Fibroblast of lung (primary cell): ENCODE data around the gene JMJD7. TPM values are rescaled to one million over a fixed set of nuclear protein-coding genes. Genes with fewer than 3 reads are reported as not detected.

Source experiments
- DNase-seq, 2 donors: peaks; one replicate each; pipeline versions ENCODE4 v3.0.0 to v3.0.0-alpha.2; 2010; ENCODE audit warnings: low read depth in 2 of 2
- H2AFZ ChIP-seq: 2 replicates; pipeline ENCODE4 v1.5.1; 2012; ENCODE audit warnings: low read length, control low read depth, inconsistent platforms
- H3K27ac ChIP-seq: 2 replicates; pipeline ENCODE4 v1.5.1; 2011; ENCODE audit warnings: low read length, control low read depth; ENCODE audit not compliant: insufficient read depth
- H3K27me3 ChIP-seq: 2 replicates; pipeline ENCODE4 v1.5.1; 2011; ENCODE audit warnings: mild to moderate bottlenecking, low read length; ENCODE audit not compliant: control insufficient read depth, insufficient read depth
- H3K36me3 ChIP-seq: 2 replicates; pipeline ENCODE4 v1.5.1; 2011; ENCODE audit warnings: low read length; ENCODE audit not compliant: control insufficient read depth, insufficient read depth
- H3K4me1 ChIP-seq: 2 replicates; pipeline ENCODE4 v1.5.1; 2011; ENCODE audit warnings: low read length; ENCODE audit not compliant: control insufficient read depth, insufficient read depth; ENCODE audit errors: extremely low read depth
- H3K4me2 ChIP-seq: 2 replicates; pipeline ENCODE4 v1.5.1; 2011; ENCODE audit warnings: low read length, control low read depth; ENCODE audit not compliant: insufficient read depth; ENCODE audit errors: extremely low read depth
- H3K4me3 ChIP-seq, 4 experiments: fragments of 200-600 bp in 1 of 4; sonication (generic) in 1 of 4; replicated peaks in 1 of 4; 2 replicates each; pipeline ENCODE4 v1.5.1; 2011 to 2016; ENCODE audit warnings: low read length in 4 of 4, low read depth in 3 of 4, mild to moderate bottlenecking in 3 of 4, control low read depth in 2 of 4, inconsistent platforms in 1 of 4, mixed read lengths in 1 of 4; ENCODE audit not compliant: insufficient read depth in 1 of 4; ENCODE audit errors: control extremely low read depth in 1 of 4
- H3K79me2 ChIP-seq: 2 replicates; pipeline ENCODE4 v1.5.1; 2012; ENCODE audit warnings: mild to moderate bottlenecking, low read length, inconsistent platforms; ENCODE audit not compliant: control insufficient read depth, insufficient read depth
- H3K9ac ChIP-seq: 2 replicates; pipeline ENCODE4 v1.5.1; 2011; ENCODE audit warnings: mild to moderate bottlenecking, low read length, control low read depth; ENCODE audit not compliant: insufficient read depth
- H3K9me3 ChIP-seq: 2 replicates; pipeline ENCODE4 v1.5.1; 2012; ENCODE audit warnings: low read depth, low read length; ENCODE audit not compliant: control insufficient read depth, insufficient read depth
- H4K20me1 ChIP-seq: 2 replicates; pipeline ENCODE4 v1.5.1; 2011; ENCODE audit warnings: low read length; ENCODE audit not compliant: control insufficient read depth, insufficient read depth; ENCODE audit errors: extremely low read depth
- CTCF ChIP-seq, 2 donors: IDR thresholded peaks in 1 of 2; conservative IDR thresholded peaks in 1 of 2; 1 replicate in 1 of 2; 2 replicates in 1 of 2; pipeline ENCODE4 v1.5.1; 2011 to 2012; ENCODE audit warnings: low read length in 2 of 2, control low read depth in 1 of 2, inconsistent platforms in 1 of 2, low read depth in 1 of 2, mild to moderate bottlenecking in 1 of 2
- EZH2 ChIP-seq: IDR thresholded peaks from 2 replicates; pipeline ENCODE4 v1.5.1; 2012; ENCODE audit warnings: low read length, control low read depth, mild to moderate bottlenecking; ENCODE audit errors: missing control alignments
- polyA plus RNA-seq, 2 donors: library from polyadenylated mRNA; depleted of rRNA in 1 of 2; stranded (reverse) in 1 of 2; unstranded in 1 of 2; fragments of >200 nt; gene quantifications; 2 replicates each; pipeline ENCODE4 v1.2.1, GENCODE V29; 2011 to 2012; ENCODE audit warnings: missing spikeins in 1 of 2
- total RNA-seq: library from RNA; depleted of rRNA; stranded (reverse); fragments of >200 nt; gene quantifications from 2 replicates; pipeline ENCODE4 v1.2.1, GENCODE V29; 2014

Gene JMJD7
- total and polyA plus RNA-seq, 2 donors (not counting 1 experiment from before 2014, with no cell fraction given): 2.2 to 4.0 TPM

- Histone ChIP-seq H4K20me1 (no peaks in the 10 kb centered on the region), H3K4me3 (no peak overlapping the region), H3K79me2 (no peaks in the 10 kb centered on the region), H3K9me3 (no peaks in the 10 kb centered on the region), H2AFZ (no peak overlapping the region), H3K9ac (no peak overlapping the region), H3K4me1 (no peaks in the 10 kb centered on the region), H3K4me2 (no peak overlapping the region), H3K27me3 (no peaks in the 10 kb centered on the region), H3K36me3 (peaks cover 23% of the 10 kb centered on the region), H3K27ac (no peak overlapping the region)
- no peak for DNase-seq
- no peak for TF ChIP-seq CTCF (conservative IDR thresholded peaks at IDR 0.05 in 1 of 2, IDR thresholded peaks at IDR 0.05 in 1 of 2; ENCODE audit: low read depth in 1 of 2, low read length in 2 of 2)
- no peak for TF ChIP-seq EZH2
These were observed 11.1 kb upstream of the JMJD7 start for GRCh38 chr15:41816788-41817187.

- peaks cover 26% of the 10 kb centered on the region for H3K36me3 ChIP-seq
- no peak for DNase-seq
- H3K4me2 ChIP-seq: no peak overlapping the region
- TF ChIP-seq EZH2 (no peak), CTCF (conservative IDR thresholded peaks at IDR 0.05 in 1 of 2, IDR thresholded peaks at IDR 0.05 in 1 of 2; ENCODE audit: low read depth in 1 of 2, low read length in 2 of 2) (no peak)
- no peaks in the 10 kb centered on the region for H3K9me3 ChIP-seq
- H3K27me3 ChIP-seq: no peaks in the 10 kb centered on the region
- no peak overlapping the region for H2AFZ ChIP-seq
- H3K79me2 ChIP-seq: no peaks in the 10 kb centered on the region
- no peak overlapping the region for H3K4me3 ChIP-seq
- no peaks in the 10 kb centered on the region for H4K20me1 ChIP-seq
- H3K4me1 ChIP-seq: no peaks in the 10 kb centered on the region
- H3K9ac ChIP-seq: no peak overlapping the region
- no peak overlapping the region for H3K27ac ChIP-seq
These were observed 10.6 kb upstream of the JMJD7 start for GRCh38 chr15:41817327-41817726.

- Histone ChIP-seq H3K9ac (no peak overlapping the region), H4K20me1 (no peaks in the 10 kb centered on the region), H3K9me3 (no peaks in the 10 kb centered on the region), H3K27me3 (no peaks in the 10 kb centered on the region), H3K4me3 (no peak overlapping the region), H3K79me2 (no peaks in the 10 kb centered on the region), H3K4me2 (no peak overlapping the region), H3K36me3 (peaks cover 26% of the 10 kb centered on the region), H2AFZ (no peak overlapping the region), H3K27ac (no peak overlapping the region), H3K4me1 (no peaks in the 10 kb centered on the region)
- no peak for DNase-seq
- TF ChIP-seq EZH2: no peak
- no peak for TF ChIP-seq CTCF (conservative IDR thresholded peaks at IDR 0.05 in 1 of 2, IDR thresholded peaks at IDR 0.05 in 1 of 2; ENCODE audit: low read depth in 1 of 2, low read length in 2 of 2)
These were observed 10.1 kb upstream of the JMJD7 start for GRCh38 chr15:41817781-41818180.
